HG03571 (cell line): ENCODE data around the gene CD70.
"Not testable (repeated sequence)": the region's sequence is repeated elsewhere in the genome, so short reads cannot be mapped to it uniquely, and the experiment has no call there.

Source experiments
- ATAC-seq: cut with Tn5 transposase; IDR thresholded peaks from one replicate; pipeline ENCODE4 v1.9.1; 2021; ENCODE audit not compliant: unreplicated experiment

CD70 gene

DNA sequence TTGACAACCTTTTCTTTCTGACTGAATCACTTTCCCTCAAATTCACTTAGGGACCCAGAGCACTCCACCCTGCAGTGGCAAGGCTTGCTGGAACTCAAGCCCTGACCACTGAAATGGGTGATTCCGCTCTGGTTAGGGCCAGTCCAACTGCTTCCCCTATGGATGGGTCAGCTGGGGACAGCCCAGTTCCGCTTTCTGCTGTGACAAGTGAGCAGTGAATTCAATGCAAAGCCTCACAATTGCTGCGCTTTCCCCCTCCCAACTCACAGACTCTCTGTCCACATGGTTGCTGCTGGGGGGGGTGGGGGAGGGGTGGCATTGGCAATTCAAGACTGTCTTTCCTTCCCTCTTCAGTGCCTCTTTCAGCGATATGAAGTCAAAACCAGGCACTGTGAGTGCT is 18.7 kb downstream of the CD70 start:
- ATAC-seq, result no peak

DNA sequence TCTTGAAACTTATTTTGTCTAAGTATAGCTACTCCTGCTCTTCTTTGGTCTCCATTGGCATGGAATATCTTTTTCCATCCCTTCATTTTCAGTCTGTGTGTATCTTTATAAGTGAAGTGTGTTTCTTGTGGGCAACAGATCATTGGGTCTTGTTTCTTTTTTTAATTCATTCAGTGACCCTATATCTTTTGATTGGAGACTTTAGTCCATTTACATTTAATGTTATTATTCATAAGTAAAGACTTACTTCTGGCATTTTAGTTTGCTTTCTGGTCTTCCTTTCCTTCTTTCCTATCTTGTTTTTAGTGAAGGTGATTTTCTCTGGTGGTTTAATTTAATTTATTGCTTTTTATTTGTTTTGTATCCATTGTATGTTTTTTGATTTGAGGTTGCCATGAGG is 19.8 kb downstream of the CD70 start:
- no peak for ATAC-seq

DNA sequence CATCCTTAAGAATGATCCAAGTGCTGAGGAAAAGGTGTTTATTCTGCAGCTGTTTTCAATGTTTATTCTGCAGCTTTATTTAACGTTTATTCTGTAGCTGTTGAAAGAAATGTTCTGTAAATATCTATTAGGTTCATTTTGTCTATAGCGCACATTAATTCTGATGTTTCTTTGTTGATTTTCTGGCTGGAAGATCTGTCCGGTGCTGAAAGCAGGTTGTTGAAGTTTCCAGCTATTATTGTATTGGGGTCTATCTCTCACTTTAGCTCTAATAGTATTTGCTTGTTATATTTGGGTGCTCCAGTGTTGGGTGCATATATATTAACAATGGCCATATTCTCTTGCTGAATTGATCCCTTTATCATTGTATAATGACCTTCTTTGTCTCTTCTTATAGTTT is 20.2 kb downstream of the CD70 start:
- no peak for ATAC-seq

DNA sequence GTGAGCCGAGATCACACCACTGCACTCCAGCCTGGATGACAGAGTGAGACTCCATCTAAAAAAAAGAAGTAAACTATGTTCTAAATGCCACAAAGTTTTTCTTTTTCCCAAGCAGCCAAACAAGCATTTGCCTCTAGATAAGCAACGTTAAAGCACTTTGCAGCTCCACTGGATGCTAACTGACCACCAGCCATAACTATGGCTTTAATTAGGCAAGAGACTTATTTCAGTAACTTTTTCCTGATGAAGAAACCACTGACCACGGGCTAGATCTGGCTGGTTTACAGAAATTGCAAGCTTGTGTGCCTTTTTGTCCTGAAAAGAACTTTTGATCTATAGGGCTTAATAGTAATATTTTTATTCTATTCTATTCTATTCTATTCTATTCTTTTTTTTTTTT is 22.1 kb downstream of the CD70 start:
- ATAC-seq, result no peak

DNA sequence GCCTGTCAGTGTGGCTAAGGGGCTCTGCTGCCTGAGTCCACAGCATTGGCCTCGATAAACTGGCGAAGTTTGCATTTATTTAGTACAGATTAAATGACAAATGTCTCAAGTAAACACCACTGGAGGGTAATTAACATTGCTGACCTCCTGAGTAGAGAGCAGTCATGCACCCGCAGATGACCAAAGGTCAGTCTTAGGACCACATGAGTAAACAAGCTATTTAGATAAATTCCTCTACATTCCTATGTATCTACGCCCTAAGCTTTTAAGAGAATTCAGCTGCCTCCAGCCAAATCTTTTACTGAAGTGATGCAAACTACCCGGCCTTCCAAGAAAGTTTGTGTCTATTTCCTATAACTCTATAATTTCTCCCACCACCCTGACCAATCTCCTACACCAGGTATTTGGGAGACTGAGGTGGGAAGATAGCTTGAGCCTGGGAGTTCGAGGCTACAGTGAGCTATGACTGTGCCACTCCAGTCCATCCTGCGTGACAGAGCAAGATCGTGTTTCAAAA is 22.9 kb downstream of the CD70 start:
- no peak for ATAC-seq

DNA sequence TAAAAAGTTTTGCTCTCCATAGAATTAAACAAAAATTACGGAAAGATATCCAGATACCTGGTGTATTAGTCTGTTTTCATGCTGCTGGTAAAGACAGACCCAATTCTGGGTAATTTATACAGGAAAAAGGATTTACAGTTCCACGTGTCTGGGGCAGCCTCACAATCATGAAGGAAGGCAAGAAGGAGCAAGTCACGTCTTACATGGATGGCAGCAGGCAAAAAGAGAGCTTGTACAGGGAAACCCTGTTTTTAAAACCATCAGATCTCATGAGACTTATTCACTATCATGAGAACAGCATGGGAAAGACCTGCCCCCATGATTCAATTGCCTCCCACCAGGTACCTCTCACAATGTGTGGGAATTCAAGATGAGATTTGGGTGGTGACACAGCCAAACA is 24.2 kb downstream of the CD70 start:
- not testable (repeated sequence) for ATAC-seq

DNA sequence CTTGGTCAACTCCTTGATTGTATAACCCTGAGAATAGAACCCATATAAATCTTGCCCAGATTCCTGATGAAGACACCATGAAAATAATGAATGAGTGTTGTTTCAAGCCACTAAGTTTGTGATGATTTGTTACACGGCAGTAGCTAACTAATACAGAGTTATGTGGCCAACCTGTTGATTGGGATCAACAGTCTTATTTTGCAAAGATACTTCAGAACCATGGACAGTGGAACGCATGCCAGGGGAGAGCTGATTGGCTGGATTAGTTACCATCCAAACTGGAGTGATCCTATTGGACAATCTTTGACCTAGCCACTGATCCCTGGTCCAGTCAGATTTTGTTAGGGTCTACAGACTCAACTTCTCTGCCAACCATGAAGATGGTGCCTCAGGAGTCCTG is 26.6 kb downstream of the CD70 start:
- ATAC-seq, result no peak

DNA sequence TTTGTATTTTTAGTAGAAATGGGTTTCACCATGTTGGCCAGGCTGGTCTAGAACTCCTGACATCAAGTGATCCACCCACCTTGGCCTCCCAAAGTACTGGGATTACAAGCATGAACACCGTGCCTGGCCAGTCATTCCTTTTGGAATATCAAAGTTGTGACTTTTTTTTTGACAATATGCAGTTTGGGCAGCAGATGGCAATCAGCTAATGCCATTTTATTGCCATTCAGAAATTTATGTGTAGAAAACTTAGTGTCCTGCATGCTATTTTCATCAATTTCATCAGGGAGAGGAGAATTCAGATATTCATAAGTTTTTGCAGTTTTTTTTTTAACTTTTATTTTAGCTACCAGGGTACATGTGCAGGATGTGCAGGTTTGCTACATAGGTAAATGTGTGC is 28.5 kb downstream of the CD70 start:
- ATAC-seq, result not testable (repeated sequence)

DNA sequence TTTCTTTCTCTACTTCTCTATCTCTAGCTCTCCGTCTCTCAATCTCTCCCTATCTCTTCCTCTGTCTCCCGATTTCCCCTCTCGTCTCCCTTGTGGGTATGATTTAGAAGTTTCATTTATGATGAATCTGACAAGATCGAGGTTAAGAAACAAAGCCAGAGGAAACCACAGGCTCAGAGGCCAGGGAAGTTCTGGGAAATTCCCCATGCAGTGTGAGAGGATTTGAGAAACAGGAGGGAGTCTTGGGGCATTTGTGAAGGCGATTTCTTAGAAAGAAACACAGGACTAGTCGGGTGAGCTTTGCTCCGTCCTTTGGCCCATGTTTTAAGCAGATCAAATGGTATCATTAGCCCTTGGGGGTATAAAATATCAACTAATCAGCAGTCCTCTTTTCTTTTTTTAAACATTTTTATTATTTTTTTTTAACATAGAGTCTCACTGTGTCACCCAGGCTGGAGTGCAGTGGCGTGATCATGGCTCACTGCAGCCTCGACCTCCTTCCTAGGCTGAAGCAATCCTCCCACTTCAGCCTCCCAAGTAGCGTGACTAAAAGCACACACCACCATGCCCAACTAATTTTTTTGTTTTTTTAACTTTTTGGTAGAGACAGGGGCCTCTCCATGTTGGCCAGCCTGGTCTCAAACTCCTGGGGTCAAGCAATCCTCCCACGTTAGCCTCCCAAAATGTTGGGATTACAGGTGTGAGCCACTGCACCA is 34.3 kb downstream of the CD70 start:
- ATAC-seq, result no peak

DNA sequence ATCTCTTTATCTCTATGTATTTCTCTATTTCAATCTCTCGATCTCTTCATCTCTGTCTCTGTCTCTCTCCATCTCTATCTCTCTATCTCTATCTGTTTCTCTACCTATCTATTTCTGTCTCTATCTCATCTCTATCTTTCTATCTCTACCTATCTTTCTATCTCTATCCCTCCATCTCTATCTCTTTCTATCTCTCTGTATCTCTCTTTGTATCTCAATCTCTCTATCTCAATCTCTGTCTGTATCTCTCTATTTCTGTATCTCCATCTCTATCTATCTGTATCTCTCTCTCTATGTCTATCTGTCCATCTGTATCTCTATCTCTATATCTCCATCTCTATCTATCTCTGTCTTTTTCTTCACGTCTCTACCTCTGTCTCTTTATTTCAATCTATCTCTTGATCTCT is 34.9 kb downstream of the CD70 start:
- ATAC-seq, result no peak

DNA sequence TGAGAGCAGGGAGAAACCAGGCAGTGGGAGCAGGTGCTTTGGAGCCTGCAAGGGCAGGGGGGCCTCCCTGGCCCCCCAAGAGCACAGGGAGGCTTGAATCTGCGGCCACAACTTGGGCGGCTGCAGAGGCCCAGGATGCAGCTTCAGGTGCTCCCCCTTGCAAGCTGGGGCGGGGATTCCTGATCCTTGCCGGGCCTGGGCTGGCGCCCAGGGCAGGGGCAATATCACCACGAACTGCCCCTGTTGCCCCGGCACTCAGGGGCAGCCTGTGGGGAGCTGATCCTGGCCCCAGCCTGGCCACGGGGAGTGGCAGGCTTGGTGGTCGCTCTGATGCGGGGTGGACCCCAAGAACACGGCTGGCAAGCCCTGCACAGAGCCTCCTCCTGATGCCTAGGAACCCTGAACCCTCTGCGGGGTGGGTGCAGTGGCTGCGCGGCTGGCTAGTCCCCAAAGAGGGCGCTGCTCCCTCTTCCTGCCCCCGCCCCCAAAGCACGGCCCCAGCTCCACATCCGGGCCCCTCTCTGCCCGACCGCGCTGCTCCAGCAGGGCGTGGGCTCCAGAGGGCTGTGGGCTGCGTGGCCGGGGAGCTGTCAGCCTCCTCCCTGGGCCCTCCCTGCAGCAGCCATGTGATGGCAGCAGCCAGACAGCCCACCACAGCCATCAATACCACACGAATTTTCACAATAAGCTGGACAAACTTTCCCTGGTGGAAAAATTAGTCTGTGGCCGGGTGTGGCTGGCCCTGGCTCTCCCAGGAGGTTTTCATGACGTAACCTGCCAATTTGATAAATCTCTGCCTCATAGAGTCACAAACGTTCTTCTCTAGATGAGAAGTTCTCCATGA is 39.1 kb downstream of the CD70 start:
- ATAC-seq, result no peak

DNA sequence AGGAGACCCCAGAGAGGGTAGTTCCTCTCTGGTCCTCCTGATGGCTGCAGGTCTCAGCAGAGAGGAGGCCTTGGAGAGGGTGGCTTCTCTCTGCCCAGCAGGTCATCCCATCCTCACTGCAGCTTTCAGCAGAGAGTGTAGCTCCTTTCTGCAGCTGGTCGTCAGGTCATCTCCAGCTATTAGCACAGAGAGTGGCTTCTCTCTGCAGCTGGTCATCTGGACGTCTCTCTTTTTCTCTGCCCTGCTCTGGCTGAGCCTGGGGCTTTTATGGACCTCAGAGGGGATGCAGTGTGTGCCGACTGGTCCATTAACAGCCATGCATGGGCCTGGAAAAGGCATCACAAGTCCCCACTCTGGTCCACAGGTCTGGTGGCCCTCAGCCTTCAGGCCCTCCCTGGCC is 39.9 kb downstream of the CD70 start:
- ATAC-seq, result no peak

DNA sequence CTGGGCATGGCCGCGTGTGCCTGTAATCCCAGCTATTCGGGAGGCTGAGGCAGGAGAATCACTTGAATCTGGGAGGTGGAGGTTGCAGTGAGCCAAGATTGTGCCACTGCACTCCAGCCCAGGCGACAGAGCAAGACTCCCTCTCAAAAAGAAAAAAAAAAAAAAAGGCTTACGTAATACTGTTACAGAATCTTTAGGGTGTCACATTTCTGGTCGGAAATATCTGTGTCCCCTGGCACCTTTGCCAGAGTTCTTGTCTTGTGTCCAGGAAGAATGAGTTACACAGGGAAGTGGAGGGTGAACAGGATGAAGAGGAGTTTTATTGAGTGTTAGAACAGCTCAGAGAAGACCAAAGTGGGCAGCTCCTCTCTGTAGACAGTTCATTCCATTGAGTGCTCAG is 40.3 kb downstream of the CD70 start:
- ATAC-seq, result not testable (repeated sequence)

DNA sequence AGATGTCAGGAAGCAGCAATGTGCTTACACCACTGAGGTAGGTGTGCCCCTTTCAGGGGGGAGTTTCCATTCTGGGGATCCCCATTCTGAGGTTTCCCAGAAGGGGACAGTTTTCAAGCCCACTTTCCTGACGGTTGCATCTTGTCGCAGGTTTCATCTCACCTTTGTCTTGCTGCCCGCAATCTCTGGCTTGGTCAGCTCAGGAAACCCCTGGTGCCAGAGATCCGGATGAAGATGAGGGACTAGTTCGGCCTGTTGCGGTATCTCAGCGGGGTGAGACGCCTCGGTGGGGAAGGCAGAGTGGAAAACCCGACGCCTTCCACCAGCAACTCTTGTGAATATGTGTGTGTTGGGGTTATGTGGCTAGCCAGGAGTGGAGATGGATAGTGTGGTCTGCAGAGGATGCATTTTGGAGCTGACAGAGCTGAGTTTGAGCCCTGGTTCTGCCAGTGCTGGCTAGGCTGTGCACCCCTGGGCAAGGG is 47.0 kb downstream of the CD70 start:
- ATAC-seq, result no peak

DNA sequence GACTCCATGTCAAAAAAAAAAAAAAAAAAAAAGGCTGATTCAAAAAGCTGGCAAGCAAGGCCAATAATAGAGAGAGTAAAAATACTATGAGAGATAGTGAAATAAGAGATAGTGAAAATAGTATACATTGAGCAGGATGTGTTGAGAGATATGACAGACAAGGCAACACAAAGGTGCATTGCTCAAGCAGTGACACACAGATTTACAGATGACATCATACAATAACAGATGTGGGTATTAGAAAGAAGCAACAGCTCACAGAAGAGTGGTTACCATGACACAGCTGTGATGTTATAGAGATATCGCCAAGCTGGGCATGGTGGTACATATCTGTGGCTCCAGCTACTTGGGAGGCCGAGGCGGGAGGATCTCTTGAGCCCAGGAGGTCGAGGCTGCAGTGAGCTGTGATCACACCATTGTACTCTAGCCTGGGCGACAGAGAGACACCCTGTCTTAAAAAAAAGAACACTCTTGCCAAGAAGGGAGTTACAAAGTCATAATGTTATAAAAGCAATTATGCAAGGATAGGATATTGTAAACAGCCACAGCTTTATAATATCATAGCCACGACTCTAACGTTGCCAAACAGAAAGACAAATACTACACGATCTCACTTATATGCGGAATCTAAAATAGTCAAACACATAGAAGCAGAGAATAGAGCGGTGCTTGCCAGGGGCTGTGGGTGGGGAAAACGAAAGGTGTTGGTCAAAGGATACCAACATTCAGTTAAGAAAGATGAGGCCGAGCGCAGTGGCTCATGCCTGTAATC is 49.8 kb downstream of the CD70 start:
- no peak for ATAC-seq

DNA sequence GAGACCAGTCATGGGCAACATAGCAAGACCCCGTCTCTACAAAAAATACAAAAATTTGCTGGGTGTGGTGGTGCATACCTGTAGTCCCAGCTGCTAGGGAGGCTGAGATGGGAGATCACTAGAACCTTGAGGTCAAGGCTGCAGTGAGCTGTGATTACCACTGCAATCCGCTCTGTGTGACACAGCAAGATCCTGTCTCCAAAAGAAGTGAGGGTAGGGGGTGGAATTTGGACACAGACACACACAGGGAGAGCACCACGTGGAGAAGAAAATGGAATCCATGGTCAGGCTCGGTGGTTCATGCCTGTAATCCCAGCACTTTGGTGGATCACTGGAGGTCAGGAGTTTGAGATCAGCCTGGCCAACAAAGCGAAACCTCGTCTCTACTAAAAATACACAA is 51.4 kb downstream of the CD70 start:
- no peak for ATAC-seq
